ENCODE measurements around the gene WDR1.

WDR1 gene

DNA sequence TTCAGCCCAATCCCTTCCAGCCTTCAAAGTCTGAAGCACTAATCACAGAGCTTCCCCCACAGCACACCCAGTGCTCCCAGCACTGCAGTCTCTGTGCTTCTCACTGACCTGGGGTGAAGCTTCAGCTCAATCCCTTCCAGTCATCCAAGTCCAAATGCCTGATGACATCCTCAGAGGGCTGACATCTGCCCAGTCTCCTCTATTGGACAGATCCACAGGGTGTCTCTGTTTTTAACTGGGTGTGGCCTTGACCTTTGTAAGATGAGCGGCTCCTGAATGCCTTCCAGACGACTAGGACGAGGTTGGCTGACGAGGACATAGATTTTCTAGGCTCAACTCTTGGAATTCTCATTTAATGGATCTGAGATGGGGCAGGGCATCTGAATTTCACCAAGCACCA, 87.7 kb downstream of the WDR1 start:
- peaks cover 2% of the 10 kb centered on the region; the same call in 1 of the 2 replicates for H3F3A ChIP-seq (ENCODE audit: control insufficient read depth, insufficient read depth)
- H3K27ac ChIP-seq (ENCODE audit: low read depth, low read length), result no peak overlapping the region
- H3K9me2 ChIP-seq (replicated peaks; ENCODE audit: control insufficient read depth, low read length), result no peaks in the 10 kb centered on the region
- H3K4me2 ChIP-seq (ENCODE audit: low read length), result no peak overlapping the region
- peaks cover 41% of the 10 kb centered on the region for H3K4me1 ChIP-seq (ENCODE audit: control insufficient read depth, low read length)
- no peaks in the 10 kb centered on the region for H3K27me3 ChIP-seq (ENCODE audit: control insufficient read depth, low read length)
- no peak overlapping the region for H3K4me3 ChIP-seq (ENCODE audit: low read length)
- no peaks in the 10 kb centered on the region for H4K20me1 ChIP-seq (ENCODE audit: control insufficient read depth, insufficient read depth, low read depth, low read length)
- no peak for TF ChIP-seq EZH2phosphoT487 (IDR thresholded peaks at IDR 0.05; ENCODE audit: borderline replicate concordance, low read length)
- TF ChIP-seq, protein P1, sequence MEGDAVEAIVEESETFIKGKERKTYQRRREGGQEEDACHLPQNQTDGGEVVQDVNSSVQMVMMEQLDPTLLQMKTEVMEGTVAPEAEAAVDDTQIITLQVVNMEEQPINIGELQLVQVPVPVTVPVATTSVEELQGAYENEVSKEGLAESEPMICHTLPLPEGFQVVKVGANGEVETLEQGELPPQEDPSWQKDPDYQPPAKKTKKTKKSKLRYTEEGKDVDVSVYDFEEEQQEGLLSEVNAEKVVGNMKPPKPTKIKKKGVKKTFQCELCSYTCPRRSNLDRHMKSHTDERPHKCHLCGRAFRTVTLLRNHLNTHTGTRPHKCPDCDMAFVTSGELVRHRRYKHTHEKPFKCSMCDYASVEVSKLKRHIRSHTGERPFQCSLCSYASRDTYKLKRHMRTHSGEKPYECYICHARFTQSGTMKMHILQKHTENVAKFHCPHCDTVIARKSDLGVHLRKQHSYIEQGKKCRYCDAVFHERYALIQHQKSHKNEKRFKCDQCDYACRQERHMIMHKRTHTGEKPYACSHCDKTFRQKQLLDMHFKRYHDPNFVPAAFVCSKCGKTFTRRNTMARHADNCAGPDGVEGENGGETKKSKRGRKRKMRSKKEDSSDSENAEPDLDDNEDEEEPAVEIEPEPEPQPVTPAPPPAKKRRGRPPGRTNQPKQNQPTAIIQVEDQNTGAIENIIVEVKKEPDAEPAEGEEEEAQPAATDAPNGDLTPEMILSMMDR (IDR thresholded peaks at IDR 0.05; ENCODE audit: low read depth, low read length, poor library complexity, severe bottlenecking), result no peak
- H3K79me2 ChIP-seq (ENCODE audit: control insufficient read depth, low read length), result no peaks in the 10 kb centered on the region
- no peaks in the 10 kb centered on the region for H3K36me3 ChIP-seq (ENCODE audit: control insufficient read depth, low read length)
- no peaks in the 10 kb centered on the region for H3K9me3 ChIP-seq (ENCODE audit: control insufficient read depth, insufficient read depth, low read length)

DNA sequence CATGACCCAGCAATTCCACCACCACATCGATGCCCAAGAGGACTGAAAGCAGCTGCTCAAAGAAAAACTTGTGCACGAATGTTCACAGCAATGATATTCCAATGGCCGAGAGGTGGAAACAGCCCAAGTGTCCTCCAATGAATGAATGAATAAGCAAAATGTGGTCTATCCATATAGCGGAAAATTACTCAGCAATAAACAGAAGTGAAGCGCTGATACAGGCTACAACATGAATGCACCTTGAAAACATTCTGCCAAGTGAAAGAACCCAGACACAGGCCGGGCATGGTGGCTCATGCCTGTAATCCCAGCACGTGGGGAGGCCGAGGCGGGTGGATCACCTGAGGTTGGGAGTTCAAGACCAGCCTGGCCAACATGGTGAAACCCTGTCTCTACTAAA, 90.1 kb downstream of the WDR1 start:
- H3K36me3 ChIP-seq (ENCODE audit: control insufficient read depth, low read length), result no peaks in the 10 kb centered on the region
- no peak overlapping the region for H3K4me2 ChIP-seq (ENCODE audit: low read length)
- TF ChIP-seq EZH2phosphoT487 (IDR thresholded peaks at IDR 0.05; ENCODE audit: borderline replicate concordance, low read length), result no peak
- TF ChIP-seq, protein P1 (IDR thresholded peaks at IDR 0.05; ENCODE audit: low read depth, low read length, poor library complexity, severe bottlenecking), result no peak

DNA sequence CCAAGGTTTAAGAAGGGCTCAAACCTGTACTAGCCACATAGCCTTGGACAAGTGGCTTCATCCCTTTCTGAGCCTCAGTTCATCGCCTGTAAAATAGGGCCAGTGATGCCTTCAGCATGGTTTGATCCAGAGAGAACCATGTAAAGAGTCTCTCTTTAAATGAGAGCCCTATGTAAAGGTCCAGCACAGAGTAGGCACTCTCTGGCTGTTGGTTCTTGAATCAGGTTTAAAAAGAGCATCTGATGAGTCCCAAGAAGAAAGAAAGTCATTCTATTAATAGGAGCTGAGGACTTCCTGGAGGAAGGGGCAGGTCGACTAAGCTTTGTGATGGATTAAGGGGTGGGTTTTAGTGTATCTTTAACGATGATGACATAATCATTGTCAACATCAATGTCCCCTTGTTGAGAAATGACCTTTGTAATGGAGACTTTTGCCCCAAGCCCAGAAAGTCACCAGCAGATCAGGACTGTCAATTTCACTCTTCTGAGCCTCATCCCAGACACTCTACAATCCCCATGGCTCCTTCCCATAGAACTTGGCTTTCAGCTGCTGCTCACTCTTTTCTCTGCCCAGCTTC, 91.3 kb downstream of the WDR1 start:
- H3K4me2 ChIP-seq (ENCODE audit: low read length), result no peak overlapping the region
- H3K4me1 ChIP-seq (ENCODE audit: control insufficient read depth, low read length), result peaks cover 52% of the 10 kb centered on the region
- H3F3A ChIP-seq (ENCODE audit: control insufficient read depth, insufficient read depth), result no peaks in the 10 kb centered on the region
- no peaks in the 10 kb centered on the region for H3K36me3 ChIP-seq (ENCODE audit: control insufficient read depth, low read length)
- H3K9me3 ChIP-seq (ENCODE audit: control insufficient read depth, insufficient read depth, low read length), result no peaks in the 10 kb centered on the region
- no peaks in the 10 kb centered on the region for H4K20me1 ChIP-seq (ENCODE audit: control insufficient read depth, insufficient read depth, low read depth, low read length)
- TF ChIP-seq, protein P1 (IDR thresholded peaks at IDR 0.05; ENCODE audit: low read depth, low read length, poor library complexity, severe bottlenecking), result no peak
- TF ChIP-seq EZH2phosphoT487 (IDR thresholded peaks at IDR 0.05; ENCODE audit: borderline replicate concordance, low read length), result no peak
- no peak overlapping the region for H3K27ac ChIP-seq (ENCODE audit: low read depth, low read length)
- no peak overlapping the region for H3K4me3 ChIP-seq (ENCODE audit: low read length)
- H3K9me2 ChIP-seq (replicated peaks; ENCODE audit: control insufficient read depth, low read length), result no peaks in the 10 kb centered on the region
- no peaks in the 10 kb centered on the region for H3K79me2 ChIP-seq (ENCODE audit: control insufficient read depth, low read length)
- no peaks in the 10 kb centered on the region for H3K27me3 ChIP-seq (ENCODE audit: control insufficient read depth, low read length)

More for the DNA sequence above, 90.1 kb downstream of the WDR1 start:
- Histone ChIP-seq H3K9me2 (replicated peaks; ENCODE audit: control insufficient read depth, low read length) (no peaks in the 10 kb centered on the region), H4K20me1 (ENCODE audit: control insufficient read depth, insufficient read depth, low read depth, low read length) (no peaks in the 10 kb centered on the region), H3K79me2 (ENCODE audit: control insufficient read depth, low read length) (no peaks in the 10 kb centered on the region), H3K27me3 (ENCODE audit: control insufficient read depth, low read length) (no peaks in the 10 kb centered on the region), H3K9me3 (ENCODE audit: control insufficient read depth, insufficient read depth, low read length) (no peaks in the 10 kb centered on the region), H3K27ac (ENCODE audit: low read depth, low read length) (no peak overlapping the region), H3K4me3 (ENCODE audit: low read length) (no peak overlapping the region), H3K4me1 (ENCODE audit: control insufficient read depth, low read length) (peaks cover 41% of the 10 kb centered on the region), H3F3A (ENCODE audit: control insufficient read depth, insufficient read depth) (no peaks in the 10 kb centered on the region)

Data from DOHH2 (cell line).